Measurements from ENCODE around the gene LTF. TPM values are rescaled to one million over a fixed set of nuclear protein-coding genes. Genes with fewer than 3 reads are reported as not detected.
"Not testable (repeated sequence)": the region's sequence is repeated elsewhere in the genome, so short reads cannot be mapped to it uniquely, and the experiment has no call there.

LTF gene
- polyA plus RNA-seq, 4 donors: 1.5 to 2.9 (median 2.3) TPM

DNA sequence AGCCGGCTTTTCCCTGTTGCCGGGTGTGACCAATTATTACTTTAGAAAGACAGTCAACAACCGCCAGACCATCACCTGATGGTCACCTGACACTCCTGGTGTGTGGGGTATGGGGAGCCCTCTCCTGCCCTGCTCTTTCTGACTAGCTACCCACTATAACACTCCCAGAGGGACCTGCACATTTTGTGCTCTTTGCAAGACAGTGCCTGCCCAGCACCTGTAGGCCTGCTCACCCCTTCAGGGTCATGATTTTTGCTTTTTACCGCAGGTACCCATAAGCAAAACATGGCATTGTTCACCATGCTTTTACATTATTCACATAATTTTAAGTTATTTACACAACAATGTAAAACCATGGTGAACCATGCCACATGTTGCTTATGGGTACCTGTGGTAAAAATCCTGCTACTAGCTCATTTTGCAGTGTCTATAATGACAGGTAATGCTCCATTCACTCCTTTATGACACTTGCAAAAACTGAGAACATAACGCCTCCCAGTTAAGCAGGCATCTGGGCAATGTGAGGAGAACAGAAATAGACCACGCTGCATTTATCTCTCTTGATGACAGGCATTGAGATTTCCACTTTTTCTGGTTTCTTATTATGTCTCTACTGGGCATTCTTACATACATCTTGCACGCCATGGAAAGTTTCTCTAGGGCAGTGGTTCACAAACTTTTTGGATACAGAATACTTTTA lies 47.7 kb downstream of the LTF start:
- no peak for DNase-seq (ENCODE audit: low read depth in 4 of 4, low spot score in 3 of 4)

GRCh38 chr3:46416125-46416810 lies 48.4 kb downstream of the LTF start:
- DNase-seq (ENCODE audit: low read depth in 4 of 4, low spot score in 3 of 4): no peak

DNA sequence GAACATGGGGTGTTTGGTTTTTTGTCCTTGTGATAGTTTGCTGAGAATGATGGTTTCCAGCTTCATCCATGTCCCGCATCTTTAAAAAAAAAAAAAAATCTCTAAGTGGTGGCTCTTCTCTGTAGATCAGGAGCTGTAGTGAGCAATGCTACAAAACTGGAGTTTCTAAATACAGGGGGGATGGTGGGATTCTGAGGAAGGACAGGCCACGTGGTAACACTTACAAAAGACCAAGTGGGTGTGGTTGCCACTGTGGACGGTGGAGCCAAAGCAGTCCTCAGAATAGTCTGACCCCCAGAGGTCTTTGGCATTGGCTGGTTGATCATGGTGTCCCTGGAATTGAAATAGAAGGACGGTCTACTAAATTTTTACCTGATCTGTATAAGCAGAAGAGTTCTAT lies 50.0 kb downstream of the LTF start:
- no peak for DNase-seq (ENCODE audit: low read depth in 4 of 4, low spot score in 3 of 4)

DNA sequence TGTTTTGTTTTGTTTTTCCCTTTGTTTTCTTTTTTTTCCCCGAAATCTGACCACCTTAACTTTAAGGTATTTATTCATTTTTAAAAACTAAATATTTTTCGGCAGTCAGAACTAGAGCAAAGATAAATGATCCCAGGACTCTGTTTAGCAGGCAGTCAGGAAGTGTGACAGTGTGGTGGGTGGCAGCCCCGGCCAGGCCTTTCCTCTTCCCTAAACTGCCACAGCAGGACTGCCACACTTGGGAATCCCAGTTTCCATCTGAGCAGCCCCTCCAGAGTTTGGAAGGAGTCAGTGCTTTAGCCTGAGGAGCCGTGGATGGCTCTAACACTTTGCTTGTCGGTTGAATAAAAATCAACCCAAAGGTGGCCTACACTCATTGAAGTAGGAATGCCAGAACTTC lies 50.8 kb downstream of the LTF start:
- DNase-seq (ENCODE audit: low read depth in 4 of 4, low spot score in 3 of 4): no peak

GRCh38 chr3:46412786-46413298 lies 51.9 kb downstream of the LTF start:
- DNase-seq (ENCODE audit: low read depth in 4 of 4, low spot score in 3 of 4): no peak

- no peak for DNase-seq (ENCODE audit: low read depth in 4 of 4, low spot score in 3 of 4)
These were observed 53.4 kb downstream of the LTF start for GRCh38 chr3:46411271-46411670.

DNA sequence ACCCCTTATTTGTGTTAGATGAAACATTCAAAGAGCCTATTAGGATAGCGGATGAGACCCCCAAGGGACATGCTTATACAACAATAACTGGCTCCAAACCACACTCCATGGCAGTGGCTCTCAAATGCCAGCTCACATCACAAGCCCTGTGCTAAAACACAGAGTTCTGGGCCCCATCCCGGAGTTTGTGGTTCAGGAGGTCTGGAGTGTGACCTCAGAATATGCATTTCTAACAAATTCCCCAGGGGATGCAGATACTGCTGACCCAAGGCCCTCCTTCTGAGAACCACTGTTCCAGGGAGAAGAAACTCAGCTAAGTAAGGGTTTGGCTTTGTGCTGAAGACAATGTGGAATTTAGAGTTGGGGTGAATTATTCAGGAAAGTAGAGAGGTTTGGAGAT lies 54.0 kb downstream of the LTF start:
- no peak for DNase-seq (ENCODE audit: low read depth in 4 of 4, low spot score in 3 of 4)

DNA sequence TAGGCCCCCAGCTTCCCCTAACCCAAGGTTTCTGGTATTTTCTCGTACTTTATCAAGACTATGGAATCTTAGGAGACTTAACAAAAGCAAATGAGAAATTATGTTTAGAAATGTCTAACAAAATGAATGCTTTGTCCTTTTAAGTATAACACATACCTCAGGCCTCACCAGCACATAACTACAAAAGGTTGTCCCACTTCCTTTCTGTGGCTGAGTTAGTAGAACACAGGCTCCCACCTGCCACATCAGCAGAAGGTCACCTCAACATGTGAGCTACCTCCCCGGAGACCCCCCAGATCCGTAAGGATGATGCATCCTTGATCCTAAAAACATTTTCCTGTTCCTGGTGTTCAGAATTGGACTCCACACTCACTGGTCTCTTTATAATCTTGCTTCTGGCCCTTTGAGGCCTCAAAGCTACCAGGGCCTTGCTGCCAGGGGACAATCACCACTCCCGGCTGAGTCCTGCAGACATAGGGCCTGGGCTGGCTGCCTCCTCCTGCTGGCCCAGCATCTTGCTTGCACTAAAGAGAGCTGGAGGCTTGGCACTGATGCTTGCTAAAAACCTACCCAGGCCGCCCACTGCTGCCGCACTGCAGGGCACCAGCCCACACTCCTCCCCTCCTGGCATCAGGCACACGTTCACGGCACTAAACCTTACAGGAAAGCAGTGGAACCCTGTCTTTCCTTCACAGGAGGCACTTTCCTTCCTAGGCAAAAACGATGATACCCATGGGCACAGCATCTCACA lies 54.8 kb downstream of the LTF start:
- DNase-seq (ENCODE audit: low read depth in 4 of 4, low spot score in 3 of 4): no peak

- DNase-seq (ENCODE audit: low read depth in 4 of 4, low spot score in 3 of 4): no peak
These were observed 55.9 kb downstream of the LTF start for GRCh38 chr3:46408853-46409252.

- DNase-seq (ENCODE audit: low read depth in 4 of 4, low spot score in 3 of 4): no peak
These were observed 56.7 kb downstream of the LTF start for GRCh38 chr3:46407970-46408369.

GRCh38 chr3:46406788-46407611 lies 57.7 kb downstream of the LTF start, which contains the start of the genes CCR5AS and CCRL2:
TSS of gene CCR5AS (minus strand) at chr3:46407066.
TSS of gene CCRL2 (plus strand) at chr3:46407259. CDS start at chr3:46408080, 821 bp downstream.
- no peak for DNase-seq (ENCODE audit: low read depth in 4 of 4, low spot score in 3 of 4)

- no peak for DNase-seq (ENCODE audit: low read depth in 4 of 4, low spot score in 3 of 4)
These were observed 58.3 kb downstream of the LTF start for GRCh38 chr3:46406443-46406787.

- DNase-seq (ENCODE audit: low read depth in 4 of 4, low spot score in 3 of 4): no peak
These were observed 59.2 kb downstream of the LTF start for GRCh38 chr3:46405301-46406019.

GRCh38 chr3:46402902-46403301 lies 61.8 kb downstream of the LTF start:
- not testable (repeated sequence) for DNase-seq (ENCODE audit: low read depth in 4 of 4, low spot score in 3 of 4)

- DNase-seq (ENCODE audit: low read depth in 4 of 4, low spot score in 3 of 4): no peak
These were observed 63.1 kb downstream of the LTF start for GRCh38 chr3:46401579-46401978.

DNA sequence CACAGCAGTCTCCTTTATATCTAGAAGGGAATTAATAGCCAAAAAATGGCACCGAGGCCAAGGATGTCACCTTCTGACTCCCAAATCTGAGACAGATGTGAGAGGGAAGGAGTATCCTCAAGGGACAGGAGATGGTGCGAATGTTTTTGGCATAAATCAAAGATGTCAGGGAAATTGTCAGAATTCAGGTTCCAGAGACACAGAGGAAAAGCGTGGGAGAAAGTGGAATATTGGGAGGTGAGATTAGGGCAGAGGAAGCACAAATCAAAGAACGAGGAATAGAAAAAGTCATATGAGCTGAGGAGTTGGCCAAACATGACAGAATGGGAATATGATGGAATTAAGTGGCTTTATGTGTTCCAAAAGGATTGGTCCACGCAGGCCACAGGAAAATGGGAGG lies 63.9 kb downstream of the LTF start:
- DNase-seq (ENCODE audit: low read depth in 4 of 4, low spot score in 3 of 4): no peak

DNA sequence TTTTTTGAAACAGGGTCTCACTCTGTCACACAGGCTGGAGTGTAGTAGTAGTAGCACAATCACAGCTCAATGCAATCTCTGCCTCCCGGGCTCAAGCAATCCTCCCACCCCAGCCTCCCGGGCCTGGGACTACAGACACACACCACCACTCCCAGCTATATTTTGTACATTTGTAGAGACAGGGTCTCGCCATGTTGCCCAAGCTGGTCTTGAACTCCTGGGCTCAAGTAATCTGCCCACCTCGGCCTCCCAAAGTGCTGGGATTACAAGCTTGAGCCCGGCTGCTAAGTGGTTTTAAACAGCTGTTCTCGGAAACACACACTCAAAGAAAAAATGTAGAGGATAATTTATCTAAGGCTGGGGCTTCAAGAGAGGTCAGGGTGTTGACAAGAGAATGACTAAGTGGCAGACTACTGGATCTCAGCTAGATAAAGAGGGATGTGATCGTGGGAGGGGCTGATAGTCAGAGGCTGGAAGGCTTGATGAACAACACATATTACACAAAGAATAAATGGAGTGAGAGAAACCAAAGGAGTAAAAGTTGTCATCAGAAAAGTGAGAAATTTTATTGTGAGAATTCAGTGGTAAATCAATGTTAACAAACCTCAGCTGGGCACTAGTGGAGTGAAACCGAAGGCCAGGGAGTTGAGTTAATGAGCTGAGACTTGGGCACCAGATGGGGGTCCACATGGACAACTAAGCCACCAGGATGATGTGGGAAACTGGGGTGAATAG lies 64.5 kb downstream of the LTF start:
- no peak for DNase-seq (ENCODE audit: low read depth in 4 of 4, low spot score in 3 of 4)

DNA sequence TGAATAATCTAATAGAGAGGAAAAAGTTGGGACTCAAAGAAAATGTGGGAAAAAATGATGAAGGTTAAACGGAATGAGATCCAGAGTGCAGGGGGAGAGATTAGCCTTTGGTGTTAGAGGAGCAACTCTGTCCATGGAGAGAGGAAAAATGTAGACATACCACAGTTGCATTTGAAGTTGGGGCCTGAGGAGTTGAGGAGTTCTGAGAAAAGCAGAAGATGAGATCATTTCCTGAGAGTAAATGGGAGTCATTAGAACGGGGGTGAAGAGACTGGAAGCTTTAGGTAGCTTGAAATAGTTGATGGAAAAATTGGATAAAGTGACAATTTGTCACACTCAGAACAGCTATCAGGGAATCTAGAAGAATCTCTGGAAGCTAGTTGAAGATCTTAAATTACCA lies 65.1 kb downstream of the LTF start:
- DNase-seq (ENCODE audit: low read depth in 4 of 4, low spot score in 3 of 4): no peak

DNA sequence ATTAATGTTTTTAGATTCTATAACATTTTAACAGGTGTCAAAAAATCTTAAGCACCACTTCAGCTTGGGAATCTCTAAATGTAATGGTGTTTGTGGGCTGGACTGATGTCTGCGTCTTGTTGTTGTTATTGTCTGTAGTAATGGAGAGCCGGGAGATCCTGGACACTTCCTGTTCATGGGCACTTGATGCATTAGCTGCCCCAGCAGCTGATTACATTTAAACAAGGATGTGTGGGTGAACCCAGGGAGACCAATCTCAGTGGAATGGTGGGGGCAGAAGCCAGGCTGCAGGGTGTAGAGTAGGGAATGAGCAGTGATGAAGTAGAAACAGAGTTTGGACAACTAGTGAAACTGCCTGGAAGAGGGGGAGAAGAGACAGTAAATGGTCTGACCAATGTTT lies 65.6 kb downstream of the LTF start:
- no peak for DNase-seq (ENCODE audit: low read depth in 4 of 4, low spot score in 3 of 4)
